ENCODE data around the gene UTP15.

- TF ChIP-seq CTCF (conservative IDR thresholded peaks at IDR 0.05 in 1 of 2, IDR thresholded peaks at IDR 0.05 in 1 of 2; ENCODE audit: extremely low read depth in 1 of 2, insufficient read depth in 1 of 2, low read depth in 1 of 2, low read length in 2 of 2) = no peak
- no peak for TF ChIP-seq EZH2 (IDR thresholded peaks at IDR 0.05; ENCODE audit: borderline replicate concordance, low read length)
Observed at GRCh38 chr5:73540192-73540591, 25.4 kb upstream of the UTP15 start.

Data from mammary epithelial cell (primary cell).